Muscle layer of colon (tissue), 2 donors: ENCODE data around the gene UBFD1.
A peak's percentile ranks its signal among the peaks of the same experiment; 100 is the strongest.
"Not testable (repeated sequence)": the region's sequence is repeated elsewhere in the genome, so short reads cannot be mapped to it uniquely, and the experiment has no call there.

Experiments used
- H3K27ac ChIP-seq: one replicate; pipeline ENCODE4 v1.7.0; 2013; ENCODE audit warnings: low read depth, mild to moderate bottlenecking, low read length, moderate library complexity
- H3K27me3 ChIP-seq, 2 donors: one replicate each; pipeline ENCODE4 v1.7.0; 2013; ENCODE audit warnings: low read length in 2 of 2, mild to moderate bottlenecking in 2 of 2; ENCODE audit not compliant: insufficient read depth in 2 of 2, control insufficient read depth in 1 of 2
- H3K36me3 ChIP-seq: one replicate; pipeline ENCODE4 v1.7.0; 2013; ENCODE audit warnings: mild to moderate bottlenecking, low read length; ENCODE audit not compliant: insufficient read depth
- H3K4me1 ChIP-seq: one replicate; pipeline ENCODE4 v1.7.0; 2013; ENCODE audit warnings: mild to moderate bottlenecking, low read length; ENCODE audit not compliant: insufficient read depth
- H3K4me3 ChIP-seq, 2 donors: one replicate each; pipeline ENCODE4 v1.7.0; 2013; ENCODE audit warnings: low read length in 2 of 2, low read depth in 1 of 2, mild to moderate bottlenecking in 1 of 2, moderate library complexity in 1 of 2
- H3K9ac ChIP-seq: one replicate; pipeline ENCODE4 v1.7.0; 2013; ENCODE audit warnings: low read length
- H3K9me3 ChIP-seq: one replicate; pipeline ENCODE4 v1.7.0; 2013; ENCODE audit warnings: mild to moderate bottlenecking, low read length
- donor health status: abdominal sarcoma.
- donor health status: Adenocarcinoma of cecum.

The UBFD1 gene

GRCh38 chr16:23556881-23557778, at the start of gene UBFD1, which contains the start of gene EARS2:
TSS of gene UBFD1 (plus strand) at chr16:23557727. CDS start at chr16:23557743, 16 bp downstream.
TSS of gene EARS2 (minus strand) at chr16:23557350. CDS start at chr16:23557343, 7 bp downstream.
- H3K4me1 ChIP-seq: peaks cover 26% of the 10 kb centered on the region

GRCh38 chr16:23508589-23509440, 48.7 kb upstream of the UBFD1 start:
- Histone ChIP-seq H3K4me1 (peaks cover 37% of the 10 kb centered on the region), H3K27me3 (no peaks in the 10 kb centered on the region), H3K27ac (peak overlapping the region; percentile 79), H3K36me3 (no peaks in the 10 kb centered on the region), H3K9me3 (no peaks in the 10 kb centered on the region), H3K4me3 (peak overlapping the region; percentile 60 to 76), H3K9ac (peak overlapping the region; percentile 37)

More at GRCh38 chr16:23556881-23557778, at the start of gene UBFD1, which contains the start of gene EARS2:
- Histone ChIP-seq H3K9ac (peak within 1 kb of the TSS; percentile 74), H3K9me3 (no peaks in the 10 kb centered on the region), H3K4me3 (peak within 1 kb of the TSS; percentile 81 to 82), H3K27ac (peak within 1 kb of the TSS; percentile 89), H3K27me3 (no peaks in the 10 kb centered on the region), H3K36me3 (peaks cover 35% of the 10 kb centered on the region)

GRCh38 chr16:23509441-23509754, 48.1 kb upstream of the UBFD1 start:
- Histone ChIP-seq H3K36me3 (no peaks in the 10 kb centered on the region), H3K27ac (peak overlapping the region; percentile 79), H3K27me3 (no peaks in the 10 kb centered on the region), H3K4me1 (peaks cover 32% of the 10 kb centered on the region), H3K9ac (peak overlapping the region; percentile 37), H3K4me3 (peak overlapping the region; percentile 60 to 76), H3K9me3 (no peaks in the 10 kb centered on the region)

GRCh38 chr16:23509782-23510163, 47.8 kb upstream of the UBFD1 start:
- no peaks in the 10 kb centered on the region for H3K9me3 ChIP-seq
- peak overlapping the region; percentile 79 for H3K27ac ChIP-seq
- no peaks in the 10 kb centered on the region for H3K27me3 ChIP-seq
- peak overlapping the region; percentile 60 to 76 for H3K4me3 ChIP-seq
- peak overlapping the region; percentile 37 for H3K9ac ChIP-seq
- no peaks in the 10 kb centered on the region for H3K36me3 ChIP-seq
- peaks cover 28% of the 10 kb centered on the region for H3K4me1 ChIP-seq

- Histone ChIP-seq H3K4me3 (peak within 1 kb of the TSS; percentile 60 to 76), H3K4me1 (peaks cover 22% of the 10 kb centered on the region), H3K36me3 (no peaks in the 10 kb centered on the region), H3K27me3 (no peaks in the 10 kb centered on the region), H3K9me3 (no peaks in the 10 kb centered on the region), H3K9ac (peak within 1 kb of the TSS; percentile 37), H3K27ac (peak within 1 kb of the TSS; percentile 79)
These were observed 47.2 kb upstream of the UBFD1 start, which contains the start of gene GGA2 for GRCh38 chr16:23510164-23510914. TSS of gene GGA2 (minus strand) at chr16:23510494. CDS start at chr16:23510411, 83 bp downstream.

GRCh38 chr16:23510915-23511270, 46.6 kb upstream of the UBFD1 start:
- not testable (repeated sequence) for H3K9ac ChIP-seq, H3K9me3 ChIP-seq, H3K27me3 ChIP-seq, H3K27ac ChIP-seq, H3K36me3 ChIP-seq
- Histone ChIP-seq H3K4me1 (peaks cover 18% of the 10 kb centered on the region), H3K4me3 (peak overlapping the region; percentile 60 to 76)

- Histone ChIP-seq H3K36me3 (no peaks in the 10 kb centered on the region), H3K4me3 (no peak overlapping the region), H3K4me1 (peaks cover 12% of the 10 kb centered on the region), H3K27ac (no peak overlapping the region), H3K27me3 (no peaks in the 10 kb centered on the region), H3K9ac (no peak overlapping the region), H3K9me3 (no peaks in the 10 kb centered on the region)
These were observed 45.8 kb upstream of the UBFD1 start for GRCh38 chr16:23511731-23512130.

GRCh38 chr16:23512168-23512695, 45.3 kb upstream of the UBFD1 start:
- Histone ChIP-seq H3K9ac (no peak overlapping the region), H3K36me3 (no peaks in the 10 kb centered on the region), H3K4me3 (no peak overlapping the region), H3K27me3 (no peaks in the 10 kb centered on the region), H3K9me3 (no peaks in the 10 kb centered on the region), H3K4me1 (peaks cover 12% of the 10 kb centered on the region), H3K27ac (no peak overlapping the region)

GRCh38 chr16:23514381-23515152, 43.0 kb upstream of the UBFD1 start:
- H3K4me1 ChIP-seq: no peaks in the 10 kb centered on the region
- no peaks in the 10 kb centered on the region for H3K27me3 ChIP-seq
- H3K9ac ChIP-seq: no peak overlapping the region
- peaks cover 6% of the 10 kb centered on the region for H3K36me3 ChIP-seq
- H3K27ac ChIP-seq: no peak overlapping the region
- no peak overlapping the region for H3K4me3 ChIP-seq
- no peaks in the 10 kb centered on the region for H3K9me3 ChIP-seq

GRCh38 chr16:23515881-23516280, 41.6 kb upstream of the UBFD1 start:
- H3K27ac ChIP-seq: no peak overlapping the region
- H3K9me3 ChIP-seq: no peaks in the 10 kb centered on the region
- H3K27me3 ChIP-seq: no peaks in the 10 kb centered on the region

More at GRCh38 chr16:23515881-23516280, 41.6 kb upstream of the UBFD1 start:
- no peaks in the 10 kb centered on the region for H3K4me1 ChIP-seq
- no peak overlapping the region for H3K4me3 ChIP-seq
- peaks cover 7% of the 10 kb centered on the region for H3K36me3 ChIP-seq
- no peak overlapping the region for H3K9ac ChIP-seq
